Measurements from ENCODE around the gene SPG7.

The SPG7 gene

DNA sequence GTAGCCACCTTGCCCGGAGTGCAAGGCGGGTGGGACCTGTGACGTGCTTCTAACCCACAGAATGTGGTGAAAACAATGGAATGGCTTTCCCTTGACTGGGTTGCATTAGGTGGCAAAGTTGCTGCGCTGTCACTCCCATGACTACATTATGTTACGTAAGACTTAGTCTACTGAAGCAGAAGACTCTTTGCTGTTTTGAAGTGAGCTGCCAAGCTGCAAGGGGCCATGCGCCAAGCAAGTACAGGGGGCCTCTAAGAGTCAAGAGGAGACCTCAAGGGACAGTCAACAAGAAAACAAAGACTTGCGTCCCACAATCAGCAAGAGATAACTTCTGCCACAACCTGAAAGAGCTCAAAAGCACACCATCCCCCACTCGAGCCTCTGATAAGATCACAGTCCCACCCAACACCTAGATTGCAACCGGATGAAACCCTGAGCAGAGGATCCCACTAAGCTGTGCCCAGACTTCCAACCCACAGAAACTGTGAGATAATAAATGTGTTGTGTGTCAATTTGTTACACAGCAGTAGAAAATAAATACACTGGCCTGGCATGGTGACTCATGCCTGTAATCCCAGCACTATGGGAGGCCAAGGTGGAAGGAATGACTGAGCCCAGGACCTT lies 34.3 kb upstream of the SPG7 start:
- CTCF ChIA-PET, result no interaction called here
- Histone ChIP-seq H3K4me3 (ENCODE audit: low read depth, low read length) (no peak overlapping the region), H3K9me3 (ENCODE audit: control insufficient read depth, insufficient read depth, low read depth, low read length) (no peaks in the 10 kb centered on the region), H3K4me1 (ENCODE audit: control insufficient read depth, insufficient read depth, low read length) (peaks cover 18% of the 10 kb centered on the region), H3K36me3 (ENCODE audit: control insufficient read depth in 2 of 2, insufficient read depth in 1 of 2, low read length in 2 of 2) (no peaks in the 10 kb centered on the region), H3K27ac (ENCODE audit: extremely low read depth, low read depth, low read length) (no peak overlapping the region)
- TF ChIP-seq HIC1 (tag by site-specific recombination; IDR thresholded peaks at IDR 0.05) (0 out of 2 replicates have a peak, but pooled peaks have one; percentile 34), ZBTB17 (tag by site-specific recombination; IDR thresholded peaks at IDR 0.05) (no peak), ZNF221 (tag by site-specific recombination; IDR thresholded peaks at IDR 0.05; ENCODE audit: borderline replicate concordance) (no peak), KLF8 (tag by site-specific recombination; IDR thresholded peaks at IDR 0.05) (no peak), ZFHX2 (tag by site-specific recombination; conservative IDR thresholded peaks at IDR 0.05) (peak; percentile 48), ZNF335 (tag by site-specific recombination; conservative IDR thresholded peaks at IDR 0.05) (0 out of 2 replicates have a peak, but pooled peaks have one; percentile 8), SP2 (tag by site-specific recombination; IDR thresholded peaks at IDR 0.05) (no peak), SETDB1 (IDR thresholded peaks at IDR 0.05; ENCODE audit: insufficient read length, low read length) (peak; percentile 62), ZEB2 (tag by site-specific recombination; IDR thresholded peaks at IDR 0.05) (peak; percentile 46), PRDM1 (tag by site-specific recombination; IDR thresholded peaks at IDR 0.05) (peak; percentile 63; the same call in 1 of the 2 replicates), ZIC2 (tag by site-specific recombination; IDR thresholded peaks at IDR 0.05) (peak; percentile 91), ZBTB48 (tag by site-specific recombination; IDR thresholded peaks at IDR 0.05) (peak; percentile 87), FEZF1 (tag by site-specific recombination; IDR thresholded peaks at IDR 0.05) (0 out of 2 replicates have a peak, but pooled peaks have one; percentile 8), EGR2 (tag by site-specific recombination; IDR thresholded peaks at IDR 0.05; ENCODE audit: low read depth) (0 out of 2 replicates have a peak, but pooled peaks have one; percentile 6), ZBTB20 (tag by site-specific recombination; IDR thresholded peaks at IDR 0.05) (0 out of 2 replicates have a peak, but pooled peaks have one; percentile 28), SP7 (tag by site-specific recombination; IDR thresholded peaks at IDR 0.05) (peak; percentile 77), ZNF629 (tag by site-specific recombination; IDR thresholded peaks at IDR 0.05) (peak; percentile 55), ZNF621 (tag by site-specific recombination; IDR thresholded peaks at IDR 0.05) (no peak), ZNF623 (tag by site-specific recombination; IDR thresholded peaks at IDR 0.05) (0 out of 2 replicates have a peak, but pooled peaks have one; percentile 24), ZNF366 (tag by site-specific recombination; conservative IDR thresholded peaks at IDR 0.05) (peak; percentile 47), GLIS1 (tag by site-specific recombination; IDR thresholded peaks at IDR 0.05) (peak; percentile 85), RBAK (tag by site-specific recombination; IDR thresholded peaks at IDR 0.05) (peak; percentile 95)
- TF ChIP-seq, protein P1, sequence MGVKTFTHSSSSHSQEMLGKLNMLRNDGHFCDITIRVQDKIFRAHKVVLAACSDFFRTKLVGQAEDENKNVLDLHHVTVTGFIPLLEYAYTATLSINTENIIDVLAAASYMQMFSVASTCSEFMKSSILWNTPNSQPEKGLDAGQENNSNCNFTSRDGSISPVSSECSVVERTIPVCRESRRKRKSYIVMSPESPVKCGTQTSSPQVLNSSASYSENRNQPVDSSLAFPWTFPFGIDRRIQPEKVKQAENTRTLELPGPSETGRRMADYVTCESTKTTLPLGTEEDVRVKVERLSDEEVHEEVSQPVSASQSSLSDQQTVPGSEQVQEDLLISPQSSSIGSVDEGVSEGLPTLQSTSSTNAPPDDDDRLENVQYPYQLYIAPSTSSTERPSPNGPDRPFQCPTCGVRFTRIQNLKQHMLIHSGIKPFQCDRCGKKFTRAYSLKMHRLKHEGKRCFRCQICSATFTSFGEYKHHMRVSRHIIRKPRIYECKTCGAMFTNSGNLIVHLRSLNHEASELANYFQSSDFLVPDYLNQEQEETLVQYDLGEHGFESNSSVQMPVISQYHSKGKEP (tag by site-specific recombination; IDR thresholded peaks at IDR 0.05), result peak; percentile 52; the same call in 1 of the 2 replicates
- TF ChIP-seq, protein P2, sequence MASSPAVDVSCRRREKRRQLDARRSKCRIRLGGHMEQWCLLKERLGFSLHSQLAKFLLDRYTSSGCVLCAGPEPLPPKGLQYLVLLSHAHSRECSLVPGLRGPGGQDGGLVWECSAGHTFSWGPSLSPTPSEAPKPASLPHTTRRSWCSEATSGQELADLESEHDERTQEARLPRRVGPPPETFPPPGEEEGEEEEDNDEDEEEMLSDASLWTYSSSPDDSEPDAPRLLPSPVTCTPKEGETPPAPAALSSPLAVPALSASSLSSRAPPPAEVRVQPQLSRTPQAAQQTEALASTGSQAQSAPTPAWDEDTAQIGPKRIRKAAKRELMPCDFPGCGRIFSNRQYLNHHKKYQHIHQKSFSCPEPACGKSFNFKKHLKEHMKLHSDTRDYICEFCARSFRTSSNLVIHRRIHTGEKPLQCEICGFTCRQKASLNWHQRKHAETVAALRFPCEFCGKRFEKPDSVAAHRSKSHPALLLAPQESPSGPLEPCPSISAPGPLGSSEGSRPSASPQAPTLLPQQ (tag by site-specific recombination; IDR thresholded peaks at IDR 0.05), result peak; percentile 18; the same call in 1 of the 2 replicates
- TF ChIP-seq, protein P3, sequence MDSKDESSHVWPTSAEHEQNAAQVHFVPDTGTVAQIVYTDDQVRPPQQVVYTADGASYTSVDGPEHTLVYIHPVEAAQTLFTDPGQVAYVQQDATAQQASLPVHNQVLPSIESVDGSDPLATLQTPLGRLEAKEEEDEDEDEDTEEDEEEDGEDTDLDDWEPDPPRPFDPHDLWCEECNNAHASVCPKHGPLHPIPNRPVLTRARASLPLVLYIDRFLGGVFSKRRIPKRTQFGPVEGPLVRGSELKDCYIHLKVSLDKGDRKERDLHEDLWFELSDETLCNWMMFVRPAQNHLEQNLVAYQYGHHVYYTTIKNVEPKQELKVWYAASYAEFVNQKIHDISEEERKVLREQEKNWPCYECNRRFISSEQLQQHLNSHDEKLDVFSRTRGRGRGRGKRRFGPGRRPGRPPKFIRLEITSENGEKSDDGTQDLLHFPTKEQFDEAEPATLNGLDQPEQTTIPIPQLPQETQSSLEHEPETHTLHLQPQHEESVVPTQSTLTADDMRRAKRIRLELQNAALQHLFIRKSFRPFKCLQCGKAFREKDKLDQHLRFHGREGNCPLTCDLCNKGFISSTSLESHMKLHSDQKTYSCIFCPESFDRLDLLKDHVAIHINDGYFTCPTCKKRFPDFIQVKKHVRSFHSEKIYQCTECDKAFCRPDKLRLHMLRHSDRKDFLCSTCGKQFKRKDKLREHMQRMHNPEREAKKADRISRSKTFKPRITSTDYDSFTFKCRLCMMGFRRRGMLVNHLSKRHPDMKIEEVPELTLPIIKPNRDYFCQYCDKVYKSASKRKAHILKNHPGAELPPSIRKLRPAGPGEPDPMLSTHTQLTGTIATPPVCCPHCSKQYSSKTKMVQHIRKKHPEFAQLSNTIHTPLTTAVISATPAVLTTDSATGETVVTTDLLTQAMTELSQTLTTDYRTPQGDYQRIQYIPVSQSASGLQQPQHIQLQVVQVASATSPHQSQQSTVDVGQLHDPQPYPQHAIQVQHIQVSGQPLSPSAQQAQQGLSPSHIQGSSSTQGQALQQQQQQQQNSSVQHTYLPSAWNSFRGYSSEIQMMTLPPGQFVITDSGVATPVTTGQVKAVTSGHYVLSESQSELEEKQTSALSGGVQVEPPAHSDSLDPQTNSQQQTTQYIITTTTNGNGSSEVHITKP (tag by site-specific recombination; IDR thresholded peaks at IDR 0.05), result peak; percentile 19; the same call in 1 of the 2 replicates
- POLR2A ChIA-PET, result interaction anchor here (1.1 to 1.4 kb wide), 2 partner anchors 29 to 51 kb away, joined by 3 to 4 read pairs; no protein-coding TSS in a partner anchor

All from HEK293 (cell line).